ENCODE measurements around the gene SELPLG.

DNA sequence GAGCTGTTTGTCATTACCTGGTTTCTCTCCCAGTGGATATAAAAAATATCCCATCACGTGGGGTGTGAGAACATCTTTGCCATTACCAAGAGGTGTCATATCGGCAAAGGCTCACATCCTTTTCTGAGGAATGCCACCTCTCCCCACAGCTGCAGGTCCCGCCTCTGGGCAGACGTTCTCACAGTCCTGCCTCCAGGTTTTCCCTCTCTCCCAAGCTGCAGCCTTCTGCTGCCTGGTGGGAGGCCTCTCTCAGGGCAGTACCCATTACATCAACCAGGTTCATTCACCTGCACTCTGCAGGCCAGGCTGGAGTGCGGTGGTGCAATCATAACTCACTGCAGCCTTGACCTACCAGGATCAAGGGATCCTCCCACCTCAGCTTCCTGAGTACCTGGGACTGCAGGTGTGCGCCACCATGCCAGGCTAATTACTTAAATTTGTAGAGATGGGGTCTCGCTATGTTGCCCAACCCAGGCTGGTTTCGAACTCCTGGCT is 20.9 kb downstream of the SELPLG start:
- TF ChIP-seq, protein P1, sequence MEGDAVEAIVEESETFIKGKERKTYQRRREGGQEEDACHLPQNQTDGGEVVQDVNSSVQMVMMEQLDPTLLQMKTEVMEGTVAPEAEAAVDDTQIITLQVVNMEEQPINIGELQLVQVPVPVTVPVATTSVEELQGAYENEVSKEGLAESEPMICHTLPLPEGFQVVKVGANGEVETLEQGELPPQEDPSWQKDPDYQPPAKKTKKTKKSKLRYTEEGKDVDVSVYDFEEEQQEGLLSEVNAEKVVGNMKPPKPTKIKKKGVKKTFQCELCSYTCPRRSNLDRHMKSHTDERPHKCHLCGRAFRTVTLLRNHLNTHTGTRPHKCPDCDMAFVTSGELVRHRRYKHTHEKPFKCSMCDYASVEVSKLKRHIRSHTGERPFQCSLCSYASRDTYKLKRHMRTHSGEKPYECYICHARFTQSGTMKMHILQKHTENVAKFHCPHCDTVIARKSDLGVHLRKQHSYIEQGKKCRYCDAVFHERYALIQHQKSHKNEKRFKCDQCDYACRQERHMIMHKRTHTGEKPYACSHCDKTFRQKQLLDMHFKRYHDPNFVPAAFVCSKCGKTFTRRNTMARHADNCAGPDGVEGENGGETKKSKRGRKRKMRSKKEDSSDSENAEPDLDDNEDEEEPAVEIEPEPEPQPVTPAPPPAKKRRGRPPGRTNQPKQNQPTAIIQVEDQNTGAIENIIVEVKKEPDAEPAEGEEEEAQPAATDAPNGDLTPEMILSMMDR (conservative IDR thresholded peaks at IDR 0.05; ENCODE audit: low read depth, low read length), result no peak
- no peak for TF ChIP-seq RFX5 (IDR thresholded peaks at IDR 0.05; ENCODE audit: low read depth, low read length)
- TF ChIP-seq, protein P2, sequence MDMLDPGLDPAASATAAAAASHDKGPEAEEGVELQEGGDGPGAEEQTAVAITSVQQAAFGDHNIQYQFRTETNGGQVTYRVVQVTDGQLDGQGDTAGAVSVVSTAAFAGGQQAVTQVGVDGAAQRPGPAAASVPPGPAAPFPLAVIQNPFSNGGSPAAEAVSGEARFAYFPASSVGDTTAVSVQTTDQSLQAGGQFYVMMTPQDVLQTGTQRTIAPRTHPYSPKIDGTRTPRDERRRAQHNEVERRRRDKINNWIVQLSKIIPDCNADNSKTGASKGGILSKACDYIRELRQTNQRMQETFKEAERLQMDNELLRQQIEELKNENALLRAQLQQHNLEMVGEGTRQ (IDR thresholded peaks at IDR 0.05; ENCODE audit: low read depth, low read length), result no peak

All from IMR-90 (cell line).